Fibroblast of lung (primary cell): ENCODE measurements around the gene AQP12B. TPM values are rescaled to one million over a fixed set of nuclear protein-coding genes. Genes with fewer than 3 reads are reported as not detected.

Source experiments
- DNase-seq, 2 donors: peaks; one replicate each; pipeline versions ENCODE4 v3.0.0 to v3.0.0-alpha.2; 2010; ENCODE audit warnings: low read depth in 2 of 2
- H2AFZ ChIP-seq: 2 replicates; pipeline ENCODE4 v1.5.1; 2012; ENCODE audit warnings: low read length, control low read depth, inconsistent platforms
- H3K27ac ChIP-seq: 2 replicates; pipeline ENCODE4 v1.5.1; 2011; ENCODE audit warnings: low read length, control low read depth; ENCODE audit not compliant: insufficient read depth
- H3K27me3 ChIP-seq: 2 replicates; pipeline ENCODE4 v1.5.1; 2011; ENCODE audit warnings: mild to moderate bottlenecking, low read length; ENCODE audit not compliant: control insufficient read depth, insufficient read depth
- H3K36me3 ChIP-seq: 2 replicates; pipeline ENCODE4 v1.5.1; 2011; ENCODE audit warnings: low read length; ENCODE audit not compliant: control insufficient read depth, insufficient read depth
- H3K4me1 ChIP-seq: 2 replicates; pipeline ENCODE4 v1.5.1; 2011; ENCODE audit warnings: low read length; ENCODE audit not compliant: control insufficient read depth, insufficient read depth; ENCODE audit errors: extremely low read depth
- H3K4me2 ChIP-seq: 2 replicates; pipeline ENCODE4 v1.5.1; 2011; ENCODE audit warnings: low read length, control low read depth; ENCODE audit not compliant: insufficient read depth; ENCODE audit errors: extremely low read depth
- H3K4me3 ChIP-seq, 4 experiments: fragments of 200-600 bp in 1 of 4; sonication (generic) in 1 of 4; replicated peaks in 1 of 4; 2 replicates each; pipeline ENCODE4 v1.5.1; 2011 to 2016; ENCODE audit warnings: low read length in 4 of 4, low read depth in 3 of 4, mild to moderate bottlenecking in 3 of 4, control low read depth in 2 of 4, inconsistent platforms in 1 of 4, mixed read lengths in 1 of 4; ENCODE audit not compliant: insufficient read depth in 1 of 4; ENCODE audit errors: control extremely low read depth in 1 of 4
- H3K79me2 ChIP-seq: 2 replicates; pipeline ENCODE4 v1.5.1; 2012; ENCODE audit warnings: mild to moderate bottlenecking, low read length, inconsistent platforms; ENCODE audit not compliant: control insufficient read depth, insufficient read depth
- H3K9ac ChIP-seq: 2 replicates; pipeline ENCODE4 v1.5.1; 2011; ENCODE audit warnings: mild to moderate bottlenecking, low read length, control low read depth; ENCODE audit not compliant: insufficient read depth
- H3K9me3 ChIP-seq: 2 replicates; pipeline ENCODE4 v1.5.1; 2012; ENCODE audit warnings: low read depth, low read length; ENCODE audit not compliant: control insufficient read depth, insufficient read depth
- H4K20me1 ChIP-seq: 2 replicates; pipeline ENCODE4 v1.5.1; 2011; ENCODE audit warnings: low read length; ENCODE audit not compliant: control insufficient read depth, insufficient read depth; ENCODE audit errors: extremely low read depth
- CTCF ChIP-seq, 2 donors: IDR thresholded peaks in 1 of 2; conservative IDR thresholded peaks in 1 of 2; 1 replicate in 1 of 2; 2 replicates in 1 of 2; pipeline ENCODE4 v1.5.1; 2011 to 2012; ENCODE audit warnings: low read length in 2 of 2, control low read depth in 1 of 2, inconsistent platforms in 1 of 2, low read depth in 1 of 2, mild to moderate bottlenecking in 1 of 2
- EZH2 ChIP-seq: IDR thresholded peaks from 2 replicates; pipeline ENCODE4 v1.5.1; 2012; ENCODE audit warnings: low read length, control low read depth, mild to moderate bottlenecking; ENCODE audit errors: missing control alignments
- polyA plus RNA-seq, 2 donors: library from polyadenylated mRNA; depleted of rRNA in 1 of 2; stranded (reverse) in 1 of 2; unstranded in 1 of 2; fragments of >200 nt; gene quantifications; 2 replicates each; pipeline ENCODE4 v1.2.1, GENCODE V29; 2011 to 2012; ENCODE audit warnings: missing spikeins in 1 of 2
- total RNA-seq: library from RNA; depleted of rRNA; stranded (reverse); fragments of >200 nt; gene quantifications from 2 replicates; pipeline ENCODE4 v1.2.1, GENCODE V29; 2014

The AQP12B gene
- total and polyA plus RNA-seq, 2 donors (not counting 1 experiment from before 2014, with no cell fraction given) = not detected

GRCh38 chr2:240723851-240724250 is 41.2 kb upstream of the AQP12B start:
- no peak overlapping the region for H3K4me2 ChIP-seq
- DNase-seq = no peak
- H3K9ac ChIP-seq = no peak overlapping the region
- H3K27me3 ChIP-seq = no peaks in the 10 kb centered on the region
- no peak overlapping the region for H3K4me3 ChIP-seq
- no peaks in the 10 kb centered on the region for H3K36me3 ChIP-seq
- H2AFZ ChIP-seq = no peak overlapping the region
- no peaks in the 10 kb centered on the region for H3K79me2 ChIP-seq
- no peak overlapping the region for H3K27ac ChIP-seq
- no peaks in the 10 kb centered on the region for H3K9me3 ChIP-seq
- H3K4me1 ChIP-seq = no peaks in the 10 kb centered on the region
- no peak for TF ChIP-seq EZH2
- no peak for TF ChIP-seq CTCF (conservative IDR thresholded peaks at IDR 0.05 in 1 of 2, IDR thresholded peaks at IDR 0.05 in 1 of 2; ENCODE audit: low read depth in 1 of 2, low read length in 2 of 2)
- H4K20me1 ChIP-seq = no peaks in the 10 kb centered on the region

DNA sequence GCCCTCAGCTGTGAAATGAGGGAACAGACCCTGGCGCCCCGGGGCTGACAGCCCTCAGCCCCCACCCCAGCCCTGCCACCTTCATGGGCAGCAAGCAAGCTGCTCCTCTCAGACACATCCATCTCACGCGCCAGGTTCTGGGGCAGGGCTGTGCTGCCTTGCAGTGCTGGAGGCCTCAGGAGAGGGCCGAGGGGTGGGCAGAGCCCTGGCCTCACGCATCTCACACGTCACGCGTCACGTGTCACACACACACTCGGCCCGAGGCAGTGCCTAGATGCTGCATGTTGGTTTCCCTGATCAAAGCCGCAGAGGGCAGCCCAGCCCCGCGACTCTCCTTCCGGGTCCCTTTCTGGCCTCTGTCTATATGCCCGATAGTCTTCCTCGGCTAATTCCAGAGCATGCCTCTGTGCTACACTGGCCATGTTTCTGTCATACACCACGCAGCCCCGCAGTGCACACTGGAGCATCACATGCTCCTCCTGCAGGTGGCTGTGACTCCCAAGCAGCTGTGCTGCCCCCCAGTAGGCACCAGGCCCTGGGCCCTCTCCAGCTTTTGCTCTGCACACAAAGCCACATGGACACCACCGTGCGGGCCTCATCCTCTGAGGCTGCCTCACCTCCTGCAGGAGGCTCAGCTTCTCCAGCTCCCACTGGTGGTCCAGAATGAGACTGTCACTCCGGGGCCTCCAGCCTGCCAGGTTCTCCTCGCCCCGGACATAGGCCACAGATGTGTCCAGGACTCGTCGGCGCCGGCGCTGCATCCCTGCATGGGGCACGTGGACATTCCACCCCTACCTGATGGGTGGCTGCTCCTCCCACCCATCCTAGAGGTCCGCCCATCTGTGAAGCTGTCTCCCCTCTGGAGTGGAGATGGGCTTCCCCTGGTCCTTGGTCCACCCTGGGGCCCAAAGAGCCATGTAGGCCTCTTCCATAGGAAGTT is 40.4 kb upstream of the AQP12B start:
- Histone ChIP-seq H4K20me1 (no peaks in the 10 kb centered on the region), H3K27ac (no peak overlapping the region), H3K4me2 (no peak overlapping the region), H3K9ac (no peak overlapping the region), H3K4me1 (no peaks in the 10 kb centered on the region), H3K36me3 (no peaks in the 10 kb centered on the region), H2AFZ (no peak overlapping the region), H3K79me2 (no peaks in the 10 kb centered on the region), H3K27me3 (no peaks in the 10 kb centered on the region), H3K4me3 (no peak overlapping the region), H3K9me3 (no peaks in the 10 kb centered on the region)
- TF ChIP-seq CTCF (conservative IDR thresholded peaks at IDR 0.05 in 1 of 2, IDR thresholded peaks at IDR 0.05 in 1 of 2; ENCODE audit: low read depth in 1 of 2, low read length in 2 of 2) (no peak), EZH2 (no peak)
- DNase-seq = no peak

DNA sequence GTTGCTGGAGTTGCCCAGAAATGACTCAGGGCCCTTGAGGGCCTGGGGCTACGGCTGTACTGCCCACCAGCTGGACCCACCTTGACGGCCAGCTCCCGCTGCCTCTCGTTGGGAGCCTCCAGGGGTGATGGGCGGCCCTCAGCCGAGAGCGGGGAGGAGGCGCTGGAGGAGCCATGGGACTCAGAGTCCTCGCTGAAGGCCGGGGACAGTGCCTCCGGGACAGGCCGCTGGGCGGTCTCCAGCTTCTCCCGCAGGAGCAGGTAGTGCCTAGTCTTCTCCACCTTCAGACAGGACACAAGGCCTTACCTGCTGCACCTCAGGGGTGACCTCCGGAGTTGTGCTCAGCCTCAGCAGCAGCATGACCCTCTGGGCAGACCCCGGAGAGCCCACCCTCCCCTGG is 39.7 kb upstream of the AQP12B start:
- no peaks in the 10 kb centered on the region for H3K79me2 ChIP-seq
- H3K27me3 ChIP-seq = no peaks in the 10 kb centered on the region
- H3K36me3 ChIP-seq = no peaks in the 10 kb centered on the region
- H2AFZ ChIP-seq = no peak overlapping the region
- no peaks in the 10 kb centered on the region for H4K20me1 ChIP-seq
- H3K9ac ChIP-seq = no peak overlapping the region
- TF ChIP-seq CTCF (conservative IDR thresholded peaks at IDR 0.05 in 1 of 2, IDR thresholded peaks at IDR 0.05 in 1 of 2; ENCODE audit: low read depth in 1 of 2, low read length in 2 of 2) = no peak
- no peak for TF ChIP-seq EZH2
- no peaks in the 10 kb centered on the region for H3K4me1 ChIP-seq
- H3K9me3 ChIP-seq = no peaks in the 10 kb centered on the region
- no peak overlapping the region for H3K4me3 ChIP-seq
- no peak for DNase-seq
- H3K27ac ChIP-seq = no peak overlapping the region
- H3K4me2 ChIP-seq = no peak overlapping the region
